HepG2 (cell line): ENCODE results near the gene TSPAN13. TPM values are rescaled to one million over a fixed set of nuclear protein-coding genes. Genes with fewer than 3 reads are reported as not detected.

ENCODE experiments used
- AKAP8 ChIP-seq: sonication (generic); formaldehyde crosslinking; IDR thresholded peaks from 2 replicates; pipeline ENCODE4 v1.5.1; 2020; ENCODE audit warnings: mild to moderate bottlenecking, missing genetic modification reagents
- CREB1 ChIP-seq, 2 experiments: fragments of 450-650 bp in 1 of 2; IDR thresholded peaks; 2 replicates each; pipeline ENCODE4 v1.6.1; 2016 to 2017; ENCODE audit warnings: control low read depth in 1 of 2, mild to moderate bottlenecking in 1 of 2, missing compliant biosample characterization in 1 of 2, missing genetic modification characterization in 1 of 2
- GABPB1 ChIP-seq: IDR thresholded peaks from 2 replicates; pipeline ENCODE4 v1.6.1; 2016; ENCODE audit warnings: mild to moderate bottlenecking, missing genetic modification reagents, moderate library complexity, missing compliant biosample characterization
- KLF12 ChIP-seq: sonication (generic); formaldehyde crosslinking; IDR thresholded peaks from 2 replicates; pipeline ENCODE4 v1.4.0; 2020; ENCODE audit warnings: missing genetic modification reagents, borderline replicate concordance
- MTF2 ChIP-seq: sonication (generic); formaldehyde crosslinking; IDR thresholded peaks from 2 replicates; pipeline ENCODE4 v1.5.0; 2020; ENCODE audit warnings: missing genetic modification reagents, borderline replicate concordance
- NFYB ChIP-seq: sonication (generic); formaldehyde crosslinking; IDR thresholded peaks from 2 replicates; pipeline ENCODE4 v1.4.0; 2020; ENCODE audit warnings: missing genetic modification reagents
- PCBP2 ChIP-seq: fragments of 200-400 bp; formaldehyde crosslinking; optimal IDR thresholded peaks from 2 replicates; pipeline ENCODE3; 2018; ENCODE audit warnings: low read length, low read depth; ENCODE audit not compliant: poor library complexity, severe bottlenecking
- RBFOX2 ChIP-seq: fragments of 200-400 bp; formaldehyde crosslinking; IDR thresholded peaks from 2 replicates; pipeline ENCODE4 v1.6.1; 2017; ENCODE audit warnings: low read depth, mild to moderate bottlenecking, low read length
- RNF2 ChIP-seq: fragments of 450-650 bp; conservative IDR thresholded peaks from 2 replicates; pipeline ENCODE4 v1.6.1; 2016; ENCODE audit warnings: low read depth
- TMF1 ChIP-seq: sonication (generic); formaldehyde crosslinking; IDR thresholded peaks from 2 replicates; pipeline ENCODE4 v1.8.1; 2022; ENCODE audit warnings: low read depth, missing genetic modification reagents
- ZFAT ChIP-seq: sonication (generic); formaldehyde crosslinking; conservative IDR thresholded peaks from 2 replicates; pipeline ENCODE4 v1.8.1; 2023; ENCODE audit warnings: missing genetic modification reagents, inconsistent platforms
- ZNF563 ChIP-seq: sonication (generic); formaldehyde crosslinking; IDR thresholded peaks from 2 replicates; pipeline ENCODE4 v1.8.0; 2022; ENCODE audit warnings: mild to moderate bottlenecking, moderate library complexity, missing genetic modification reagents
- ZNF564 ChIP-seq: sonication (generic); formaldehyde crosslinking; IDR thresholded peaks from 2 replicates; pipeline ENCODE4 v1.8.1; 2023; ENCODE audit warnings: mild to moderate bottlenecking, missing genetic modification reagents
- ZNF674 ChIP-seq: sonication (generic); formaldehyde crosslinking; IDR thresholded peaks from 2 replicates; pipeline ENCODE4 v1.5.0; 2020; ENCODE audit warnings: low read depth, mild to moderate bottlenecking, missing genetic modification reagents
- ZNF7 ChIP-seq: IDR thresholded peaks from 2 replicates; pipeline ENCODE4 v1.6.1; 2016; ENCODE audit warnings: missing biosample characterization, missing genetic modification reagents
- ZNF709 ChIP-seq: sonication (generic); formaldehyde crosslinking; IDR thresholded peaks from 2 replicates; pipeline ENCODE4 v1.5.0; 2020; ENCODE audit warnings: mild to moderate bottlenecking, missing genetic modification reagents
- ZNF776 ChIP-seq: sonication (generic); formaldehyde crosslinking; IDR thresholded peaks from 2 replicates; pipeline ENCODE4 v1.4.0; 2020; ENCODE audit warnings: mild to moderate bottlenecking, missing genetic modification reagents
- polyA plus RNA-seq, 8 experiments: library from polyadenylated mRNA; depleted of rRNA in 3 of 8; stranded (reverse) in 7 of 8; unstranded in 1 of 8; fragments of >200 nt; fragmentation: Illumina TruSeq in 4 of 8; extraction: Trizol in 4 of 8; gene quantifications; 2 replicates each; pipeline versions ENCODE4 v1.2.1 to v1.2.3, GENCODE V29; 2011 to 2016; ENCODE audit warnings: low read depth in 4 of 8, missing spikeins in 1 of 8, mixed read lengths in 1 of 8; ENCODE audit not compliant: insufficient read depth in 1 of 8
- total RNA-seq, 5 experiments: library from RNA; depleted of rRNA; stranded (reverse); fragments of >200 nt; fragmentation: Illumina TruSeq; extraction: Trizol; gene quantifications; 2 replicates each; pipeline ENCODE4 v1.2.3, GENCODE V29; 2016; ENCODE audit warnings: low read depth in 1 of 5
- TF ChIP-seq, protein P1 (sequence below): sonication (generic); formaldehyde crosslinking; IDR thresholded peaks from 2 replicates; pipeline ENCODE4 v1.4.0; 2020; ENCODE audit warnings: missing genetic modification reagents
- TF ChIP-seq, protein P2 (sequence below): sonication (generic); formaldehyde crosslinking; conservative IDR thresholded peaks from 2 replicates; pipeline ENCODE4 v1.8.1; 2023; ENCODE audit warnings: missing genetic modification reagents
- TF ChIP-seq, protein P3 (sequence below): sonication (generic); formaldehyde crosslinking; IDR thresholded peaks from 2 replicates; pipeline ENCODE4 v1.4.0; 2020; ENCODE audit warnings: missing genetic modification reagents, borderline replicate concordance

Gene TSPAN13
- total and polyA plus RNA-seq, 2 of the 13 experiments (the other 11 are each of a cell fraction or from before 2014, with no cell fraction given): 5.8 to 6.2 TPM

DNA sequence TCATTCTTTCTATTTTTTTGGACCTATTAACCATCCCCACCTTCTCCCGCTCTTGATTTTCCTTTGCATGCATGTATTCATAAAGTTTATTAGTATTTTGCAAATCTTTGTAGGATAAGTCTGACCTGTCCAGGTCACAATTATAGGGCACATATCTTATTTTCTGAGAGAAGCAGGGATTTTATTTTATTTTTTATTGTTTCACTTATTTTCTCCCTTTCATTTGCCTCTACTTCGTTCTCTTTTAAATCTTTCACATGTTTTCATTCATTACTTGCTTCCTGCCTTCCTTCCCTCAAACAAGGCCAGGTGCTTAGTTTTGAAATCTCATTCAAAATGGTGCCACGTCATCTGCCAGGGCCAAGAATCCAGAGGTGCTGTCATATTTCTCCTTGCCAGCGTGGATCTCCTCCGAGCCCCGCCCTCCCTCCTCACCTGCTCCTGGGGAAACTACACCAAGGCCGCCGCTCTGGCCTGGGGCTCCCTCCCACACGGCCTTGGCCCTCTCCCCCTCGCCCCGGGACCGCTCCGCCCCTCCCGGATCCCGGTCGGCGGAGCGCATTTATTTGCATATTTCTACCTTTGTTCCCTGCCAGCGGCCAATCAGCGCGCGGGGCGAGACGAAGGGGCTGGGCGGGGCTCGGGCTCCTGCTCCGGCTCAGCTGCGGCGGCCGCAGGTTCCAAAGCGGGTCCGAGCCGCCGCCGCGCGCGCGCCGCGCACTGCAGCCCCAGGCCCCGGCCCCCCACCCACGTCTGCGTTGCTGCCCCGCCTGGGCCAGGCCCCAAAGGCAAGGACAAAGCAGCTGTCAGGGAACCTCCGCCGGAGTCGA lies at the start of gene TSPAN13 (continued):
- TF ChIP-seq ZNF709 (CRISPR knock-in tag) (peak; percentile 77), ZNF564 (peak; percentile 91; the same call in 1 of the 2 replicates), CREB1 (IDR thresholded peaks at IDR 0.05) (peak; percentile 76), CREB1 (CRISPR knock-in tag; IDR thresholded peaks at IDR 0.05) (peak; percentile 70), KLF12 (CRISPR knock-in tag) (peak; percentile 26; the same call in 1 of the 2 replicates), ZNF776 (CRISPR knock-in tag) (0 out of 2 replicates have a peak, but pooled peaks have one; percentile 45), MTF2 (CRISPR knock-in tag) (peak; percentile 90; the same call in 1 of the 2 replicates), RBFOX2 (peak; percentile 47; the same call in 1 of the 2 replicates), PCBP2 (no peak), ZFAT (CRISPR knock-in tag) (no peak), NFYB (CRISPR knock-in tag) (peak; percentile 81), ZNF674 (CRISPR knock-in tag) (no peak), ZNF7 (CRISPR knock-in tag) (no peak), ZNF563 (CRISPR knock-in tag) (0 out of 2 replicates have a peak, but pooled peaks have one; percentile 28), AKAP8 (CRISPR knock-in tag) (no peak), RNF2 (0 out of 2 replicates have a peak, but pooled peaks have one; percentile 32), GABPB1 (CRISPR knock-in tag) (peak; percentile 31; the same call in 1 of the 2 replicates), TMF1 (CRISPR knock-in tag) (no peak)
- TF ChIP-seq, protein P1, sequence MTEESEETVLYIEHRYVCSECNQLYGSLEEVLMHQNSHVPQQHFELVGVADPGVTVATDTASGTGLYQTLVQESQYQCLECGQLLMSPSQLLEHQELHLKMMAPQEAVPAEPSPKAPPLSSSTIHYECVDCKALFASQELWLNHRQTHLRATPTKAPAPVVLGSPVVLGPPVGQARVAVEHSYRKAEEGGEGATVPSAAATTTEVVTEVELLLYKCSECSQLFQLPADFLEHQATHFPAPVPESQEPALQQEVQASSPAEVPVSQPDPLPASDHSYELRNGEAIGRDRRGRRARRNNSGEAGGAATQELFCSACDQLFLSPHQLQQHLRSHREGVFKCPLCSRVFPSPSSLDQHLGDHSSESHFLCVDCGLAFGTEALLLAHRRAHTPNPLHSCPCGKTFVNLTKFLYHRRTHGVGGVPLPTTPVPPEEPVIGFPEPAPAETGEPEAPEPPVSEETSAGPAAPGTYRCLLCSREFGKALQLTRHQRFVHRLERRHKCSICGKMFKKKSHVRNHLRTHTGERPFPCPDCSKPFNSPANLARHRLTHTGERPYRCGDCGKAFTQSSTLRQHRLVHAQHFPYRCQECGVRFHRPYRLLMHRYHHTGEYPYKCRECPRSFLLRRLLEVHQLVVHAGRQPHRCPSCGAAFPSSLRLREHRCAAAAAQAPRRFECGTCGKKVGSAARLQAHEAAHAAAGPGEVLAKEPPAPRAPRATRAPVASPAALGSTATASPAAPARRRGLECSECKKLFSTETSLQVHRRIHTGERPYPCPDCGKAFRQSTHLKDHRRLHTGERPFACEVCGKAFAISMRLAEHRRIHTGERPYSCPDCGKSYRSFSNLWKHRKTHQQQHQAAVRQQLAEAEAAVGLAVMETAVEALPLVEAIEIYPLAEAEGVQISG (CRISPR knock-in tag): 0 out of 2 replicates have a peak, but pooled peaks have one; percentile 23
- TF ChIP-seq, protein P2, sequence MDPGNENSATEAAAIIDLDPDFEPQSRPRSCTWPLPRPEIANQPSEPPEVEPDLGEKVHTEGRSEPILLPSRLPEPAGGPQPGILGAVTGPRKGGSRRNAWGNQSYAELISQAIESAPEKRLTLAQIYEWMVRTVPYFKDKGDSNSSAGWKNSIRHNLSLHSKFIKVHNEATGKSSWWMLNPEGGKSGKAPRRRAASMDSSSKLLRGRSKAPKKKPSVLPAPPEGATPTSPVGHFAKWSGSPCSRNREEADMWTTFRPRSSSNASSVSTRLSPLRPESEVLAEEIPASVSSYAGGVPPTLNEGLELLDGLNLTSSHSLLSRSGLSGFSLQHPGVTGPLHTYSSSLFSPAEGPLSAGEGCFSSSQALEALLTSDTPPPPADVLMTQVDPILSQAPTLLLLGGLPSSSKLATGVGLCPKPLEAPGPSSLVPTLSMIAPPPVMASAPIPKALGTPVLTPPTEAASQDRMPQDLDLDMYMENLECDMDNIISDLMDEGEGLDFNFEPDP (CRISPR knock-in tag): 0 out of 2 replicates have a peak, but pooled peaks have one; percentile 56
- TF ChIP-seq, protein P3, sequence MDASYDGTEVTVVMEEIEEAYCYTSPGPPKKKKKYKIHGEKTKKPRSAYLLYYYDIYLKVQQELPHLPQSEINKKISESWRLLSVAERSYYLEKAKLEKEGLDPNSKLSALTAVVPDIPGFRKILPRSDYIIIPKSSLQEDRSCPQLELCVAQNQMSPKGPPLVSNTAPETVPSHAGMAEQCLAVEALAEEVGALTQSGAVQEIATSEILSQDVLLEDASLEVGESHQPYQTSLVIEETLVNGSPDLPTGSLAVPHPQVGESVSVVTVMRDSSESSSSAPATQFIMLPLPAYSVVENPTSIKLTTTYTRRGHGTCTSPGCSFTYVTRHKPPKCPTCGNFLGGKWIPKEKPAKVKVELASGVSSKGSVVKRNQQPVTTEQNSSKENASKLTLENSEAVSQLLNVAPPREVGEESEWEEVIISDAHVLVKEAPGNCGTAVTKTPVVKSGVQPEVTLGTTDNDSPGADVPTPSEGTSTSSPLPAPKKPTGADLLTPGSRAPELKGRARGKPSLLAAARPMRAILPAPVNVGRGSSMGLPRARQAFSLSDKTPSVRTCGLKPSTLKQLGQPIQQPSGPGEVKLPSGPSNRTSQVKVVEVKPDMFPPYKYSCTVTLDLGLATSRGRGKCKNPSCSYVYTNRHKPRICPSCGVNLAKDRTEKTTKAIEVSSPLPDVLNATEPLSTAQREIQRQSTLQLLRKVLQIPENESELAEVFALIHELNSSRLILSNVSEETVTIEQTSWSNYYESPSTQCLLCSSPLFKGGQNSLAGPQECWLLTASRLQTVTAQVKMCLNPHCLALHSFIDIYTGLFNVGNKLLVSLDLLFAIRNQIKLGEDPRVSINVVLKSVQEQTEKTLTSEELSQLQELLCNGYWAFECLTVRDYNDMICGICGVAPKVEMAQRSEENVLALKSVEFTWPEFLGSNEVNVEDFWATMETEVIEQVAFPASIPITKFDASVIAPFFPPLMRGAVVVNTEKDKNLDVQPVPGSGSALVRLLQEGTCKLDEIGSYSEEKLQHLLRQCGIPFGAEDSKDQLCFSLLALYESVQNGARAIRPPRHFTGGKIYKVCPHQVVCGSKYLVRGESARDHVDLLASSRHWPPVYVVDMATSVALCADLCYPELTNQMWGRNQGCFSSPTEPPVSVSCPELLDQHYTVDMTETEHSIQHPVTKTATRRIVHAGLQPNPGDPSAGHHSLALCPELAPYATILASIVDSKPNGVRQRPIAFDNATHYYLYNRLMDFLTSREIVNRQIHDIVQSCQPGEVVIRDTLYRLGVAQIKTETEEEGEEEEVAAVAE (CRISPR knock-in tag): no peak
